Hematopoietic multipotent progenitor cell treated with erythropoietin and hydrocortisone succinate and interleukin-3 and kit ligand, for 17 days (in vitro differentiated cells): Measurements from ENCODE around the gene OBI1.

ENCODE experiments used
- DNase-seq: peaks from one replicate; pipeline ENCODE4 v3.0.0-alpha.2; 2015; ENCODE audit warnings: low spot score

OBI1 gene

GRCh38 chr13:78576261-78576660, 82.7 kb downstream of the OBI1 start:
- DNase-seq = no peak

DNA sequence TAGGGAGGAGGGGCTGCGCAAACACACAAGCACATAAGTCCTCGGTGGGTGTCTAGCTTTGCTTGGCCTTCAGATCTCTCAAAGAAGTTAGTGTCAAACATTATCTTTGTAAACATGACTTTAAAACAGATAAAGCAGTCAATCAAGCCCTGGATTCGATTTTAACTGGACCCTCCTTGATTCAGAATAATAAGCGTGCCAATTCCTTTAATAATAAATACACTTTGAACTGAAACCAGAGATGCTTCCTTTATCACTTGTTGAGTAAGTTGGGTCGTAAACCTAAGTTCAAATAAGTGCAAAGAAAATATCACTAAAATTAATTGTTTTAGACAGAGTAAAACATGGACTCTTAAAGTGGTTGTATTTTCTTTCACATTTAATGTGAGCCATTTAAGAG, 86.5 kb downstream of the OBI1 start:
- no peak for DNase-seq

GRCh38 chr13:78569029-78569428, 89.9 kb downstream of the OBI1 start:
- no peak for DNase-seq

GRCh38 chr13:78566631-78567030, 92.3 kb downstream of the OBI1 start:
- DNase-seq = no peak
